Endothelial cell of umbilical vein (primary cell): ENCODE data around the gene CILP. TPM values are rescaled to one million over a fixed set of nuclear protein-coding genes. Genes with fewer than 3 reads are reported as not detected.

ENCODE experiments used
- BruUV-seq: library from RNA; stranded (reverse); fragments of 400-500 nt; replicated peaks from 2 replicates; lab custom pipeline; 2021; lab: Mats Ljungman, UMichigan
- CTCF ChIA-PET: fragments of 300-600, 350-600 bp; sonication (Branson Sonifier 250); formaldehyde crosslinking; loops from one replicate; lab custom pipeline; 2021; ENCODE audit warnings: antibody characterized with exemption, inconsistent platforms; lab: Charles Lee
- POLR2A ChIA-PET: fragments of 300-600, 350-600 bp; sonication (Branson Sonifier 250); formaldehyde crosslinking; loops from one replicate; lab custom pipeline; 2021; ENCODE audit warnings: antibody characterized with exemption, inconsistent platforms; lab: Charles Lee
- DNase-seq: peaks from one replicate; pipeline ENCODE4 v3.0.0-alpha.2; 2011; ENCODE audit warnings: low read depth, low spot score
- FAIRE-seq: peaks from 2 replicates; lab custom pipeline; 2011; peaks lifted over from hg19 to GRCh38; lab: Jason Lieb, UNC
- H2AFZ ChIP-seq: 2 replicates; pipeline ENCODE4 v1.6.0; 2012; ENCODE audit warnings: low read depth, low read length, control low read depth, inconsistent platforms
- H3K27ac ChIP-seq: 2 replicates; pipeline ENCODE4 v1.5.1; 2011; ENCODE audit warnings: low read depth, mild to moderate bottlenecking, control low read depth, low read length, moderate library complexity; ENCODE audit not compliant: insufficient read depth
- H3K27me3 ChIP-seq, 2 experiments: 2 replicates each; pipeline versions ENCODE4 v1.6.0 to v1.6.1; 2011; ENCODE audit warnings: low read length in 2 of 2, mixed read lengths in 1 of 2; ENCODE audit not compliant: control insufficient read depth in 2 of 2, insufficient read depth in 2 of 2
- H3K36me3 ChIP-seq, 2 experiments: 2 replicates in 1 of 2; 3 replicates in 1 of 2; pipeline ENCODE4 v1.5.1; 2011; ENCODE audit warnings: low read length in 2 of 2, mild to moderate bottlenecking in 1 of 2, moderate library complexity in 1 of 2; ENCODE audit not compliant: control insufficient read depth in 2 of 2, insufficient read depth in 2 of 2; ENCODE audit errors: extremely low read depth in 1 of 2
- H3K4me1 ChIP-seq: 3 replicates; pipeline ENCODE4 v1.5.1; 2011; ENCODE audit warnings: mild to moderate bottlenecking, low read length; ENCODE audit not compliant: control insufficient read depth, insufficient read depth; ENCODE audit errors: extremely low read depth
- H3K4me2 ChIP-seq: 2 replicates; pipeline ENCODE4 v1.6.1; 2011; ENCODE audit warnings: low read length, control low read depth, mixed read lengths; ENCODE audit not compliant: insufficient read depth
- H3K4me3 ChIP-seq, 3 experiments: fragments of 200-600 bp in 1 of 3; sonication (generic), shearing (Covaris generic) in 1 of 3; replicated peaks in 1 of 3; 2 replicates each; pipeline ENCODE4 v1.5.1; 2011 to 2016; ENCODE audit warnings: control low read depth in 3 of 3, low read length in 3 of 3, mild to moderate bottlenecking in 2 of 3, inconsistent platforms in 1 of 3, low read depth in 1 of 3, moderate library complexity in 1 of 3; ENCODE audit not compliant: insufficient read depth in 1 of 3
- H3K79me2 ChIP-seq: 2 replicates; pipeline ENCODE4 v1.6.0; 2012; ENCODE audit warnings: low read length, inconsistent platforms; ENCODE audit not compliant: control insufficient read depth, insufficient read depth
- H3K9ac ChIP-seq: replicated peaks from 2 replicates; pipeline ENCODE3; 2011; ENCODE audit warnings: low read length, control low read depth; ENCODE audit not compliant: insufficient read depth; ENCODE audit errors: extremely low read depth
- H3K9me1 ChIP-seq: replicated peaks from 3 replicates; pipeline ENCODE4 v1.6.0; 2011; ENCODE audit warnings: mild to moderate bottlenecking, low read length; ENCODE audit not compliant: control insufficient read depth, insufficient read depth; ENCODE audit errors: extremely low read depth
- H3K9me3 ChIP-seq: replicated peaks from 2 replicates; pipeline ENCODE4 v1.5.1; 2012; ENCODE audit warnings: low read length, inconsistent platforms; ENCODE audit not compliant: control insufficient read depth, insufficient read depth
- H4K20me1 ChIP-seq: replicated peaks from 2 replicates; pipeline ENCODE3; 2011; ENCODE audit warnings: mild to moderate bottlenecking, low read length; ENCODE audit not compliant: control insufficient read depth, insufficient read depth; ENCODE audit errors: extremely low read depth
- EZH2 ChIP-seq: IDR thresholded peaks from 2 replicates; pipeline ENCODE4 v1.6.1; 2012; ENCODE audit warnings: borderline replicate concordance, low read depth, mild to moderate bottlenecking, moderate library complexity, low read length, inconsistent platforms; ENCODE audit not compliant: severe bottlenecking
- FOS ChIP-seq: IDR thresholded peaks from 2 replicates; pipeline ENCODE4 v1.6.1; 2011; ENCODE audit warnings: mild to moderate bottlenecking, low read length, moderate library complexity, borderline replicate concordance; ENCODE audit not compliant: insufficient read depth
- GATA2 ChIP-seq: IDR thresholded peaks from 2 replicates; pipeline ENCODE4 v1.7.0; 2011; ENCODE audit warnings: low read depth, mild to moderate bottlenecking, moderate library complexity, mixed read lengths, low read length; ENCODE audit not compliant: insufficient read length, insufficient read depth
- JUN ChIP-seq: IDR thresholded peaks from 2 replicates; pipeline ENCODE4 v1.6.1; 2011; ENCODE audit warnings: borderline replicate concordance, low read depth; ENCODE audit not compliant: insufficient read length, insufficient read depth
- MYC ChIP-seq: IDR thresholded peaks from one replicate; pipeline ENCODE4 v1.6.1; 2011; ENCODE audit warnings: mild to moderate bottlenecking, low read depth, low read length
- POLR2A ChIP-seq: IDR thresholded peaks from 2 replicates; pipeline ENCODE4 v1.6.1; 2012; ENCODE audit warnings: low read depth, mild to moderate bottlenecking, control low read depth, low read length
- POLR2AphosphoS5 ChIP-seq: IDR thresholded peaks from 2 replicates; pipeline ENCODE4 v1.6.1; 2012; ENCODE audit warnings: low read depth, mild to moderate bottlenecking, control low read depth, low read length, moderate library complexity; ENCODE audit not compliant: insufficient read depth
- dilution Hi-C: fragments of 300-500 bp; cut with MboI; formaldehyde crosslinking; loops from one replicate; pipeline ENCODE4 v1.15.0; 2019; ENCODE audit warnings: low sequenced_read_pairs; ENCODE audit not compliant: extremely low pct_ligation_motif_present
- intact Hi-C: fragments of 100-400 bp; cut with micrococcal nuclease; formaldehyde crosslinking; loops from one replicate; pipeline ENCODE4 v1.10.0; 2022
- polyA plus RNA-seq, 4 experiments: library from polyadenylated mRNA; depleted of rRNA in 3 of 4; stranded (reverse) in 3 of 4; unstranded in 1 of 4; fragments of >200 nt; gene quantifications; 2 replicates each; pipeline versions ENCODE4 v1.2.1 to v1.2.3, GENCODE V29; 2011 to 2012; ENCODE audit warnings: missing spikeins in 1 of 4
- total RNA-seq: library from RNA; stranded (reverse); gene quantifications from 2 replicates; pipeline ENCODE4 v1.2.3, GENCODE V29; 2021
- TF ChIP-seq, protein P1 (sequence below): IDR thresholded peaks from 2 replicates; pipeline ENCODE4 v1.6.1; 2011; ENCODE audit not compliant: insufficient read depth, insufficient read length
- TF ChIP-seq, protein P2 (sequence below), 2 donors: IDR thresholded peaks; 1 replicate in 1 of 2; 2 replicates in 1 of 2; pipeline ENCODE4 v1.5.1; 2011; ENCODE audit warnings: low read length in 2 of 2, mild to moderate bottlenecking in 2 of 2, moderate library complexity in 2 of 2, control low read depth in 1 of 2, inconsistent platforms in 1 of 2, low read depth in 1 of 2; ENCODE audit not compliant: insufficient read depth in 1 of 2; ENCODE audit errors: extremely low read depth in 1 of 2

The CILP gene
- total and polyA plus RNA-seq, 2 donors (not counting 3 experiments of a cell fraction or from before 2014, with no cell fraction given), result 0.01 TPM; not detected in 1

DNA sequence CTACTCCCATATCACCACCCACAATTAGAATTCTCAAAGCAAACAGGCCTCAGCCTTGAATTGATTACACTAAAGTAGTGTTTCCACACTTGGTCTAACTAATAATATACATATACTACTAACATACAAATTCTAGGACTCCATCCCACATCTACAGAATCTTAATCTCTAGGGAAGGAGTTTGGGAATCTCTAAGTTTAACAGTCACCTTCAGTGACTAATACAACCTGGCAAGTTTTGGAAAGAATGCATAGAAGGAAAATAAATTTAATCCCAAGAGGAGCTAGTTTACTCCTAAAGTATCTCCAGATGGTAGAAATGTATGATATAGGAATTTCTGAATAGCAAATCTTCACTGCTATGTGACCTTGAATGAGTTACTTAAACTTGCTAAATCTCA lies 35.2 kb downstream of the CILP start:
- ChIA-PET CTCF (interaction anchor here (0.6 kb wide), 1 partner anchor 26 kb away, joined by 3 read pairs; no protein-coding TSS in a partner anchor), POLR2A (no interaction called here)
- Histone ChIP-seq H3K27ac (no peak overlapping the region), H3K9me3 (no peaks in the 10 kb centered on the region), H2AFZ (no peak overlapping the region), H3K4me3 (no peak overlapping the region), H3K4me2 (no peak overlapping the region), H3K36me3 (peaks cover 4 to 18% of the 10 kb centered on the region in 2 experiments), H4K20me1 (no peaks in the 10 kb centered on the region), H3K4me1 (no peaks in the 10 kb centered on the region), H3K79me2 (peaks cover 19% of the 10 kb centered on the region), H3K9ac (no peak overlapping the region), H3K27me3 (no peaks in the 10 kb centered on the region), H3K9me1 (no peaks in the 10 kb centered on the region)
- no TSS peak for BruUV-seq
- TF ChIP-seq MYC (no peak), POLR2AphosphoS5 (no peak), GATA2 (no peak), EZH2 (no peak), POLR2A (no peak), JUN (no peak), FOS (no peak)
- TF ChIP-seq, protein P1, sequence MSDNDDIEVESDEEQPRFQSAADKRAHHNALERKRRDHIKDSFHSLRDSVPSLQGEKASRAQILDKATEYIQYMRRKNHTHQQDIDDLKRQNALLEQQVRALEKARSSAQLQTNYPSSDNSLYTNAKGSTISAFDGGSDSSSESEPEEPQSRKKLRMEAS, result no peak
- TF ChIP-seq, protein P2, sequence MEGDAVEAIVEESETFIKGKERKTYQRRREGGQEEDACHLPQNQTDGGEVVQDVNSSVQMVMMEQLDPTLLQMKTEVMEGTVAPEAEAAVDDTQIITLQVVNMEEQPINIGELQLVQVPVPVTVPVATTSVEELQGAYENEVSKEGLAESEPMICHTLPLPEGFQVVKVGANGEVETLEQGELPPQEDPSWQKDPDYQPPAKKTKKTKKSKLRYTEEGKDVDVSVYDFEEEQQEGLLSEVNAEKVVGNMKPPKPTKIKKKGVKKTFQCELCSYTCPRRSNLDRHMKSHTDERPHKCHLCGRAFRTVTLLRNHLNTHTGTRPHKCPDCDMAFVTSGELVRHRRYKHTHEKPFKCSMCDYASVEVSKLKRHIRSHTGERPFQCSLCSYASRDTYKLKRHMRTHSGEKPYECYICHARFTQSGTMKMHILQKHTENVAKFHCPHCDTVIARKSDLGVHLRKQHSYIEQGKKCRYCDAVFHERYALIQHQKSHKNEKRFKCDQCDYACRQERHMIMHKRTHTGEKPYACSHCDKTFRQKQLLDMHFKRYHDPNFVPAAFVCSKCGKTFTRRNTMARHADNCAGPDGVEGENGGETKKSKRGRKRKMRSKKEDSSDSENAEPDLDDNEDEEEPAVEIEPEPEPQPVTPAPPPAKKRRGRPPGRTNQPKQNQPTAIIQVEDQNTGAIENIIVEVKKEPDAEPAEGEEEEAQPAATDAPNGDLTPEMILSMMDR (IDR thresholded peaks at IDR 0.05; ENCODE audit: extremely low read depth in 1 of 2, insufficient read depth in 1 of 2, low read depth in 1 of 2, low read length in 2 of 2), result no peak
- DNase-seq (no peak), FAIRE-seq (no peak)
- dilution Hi-C loops, result no loop called here
- intact Hi-C loops, result no loop called here
